H1 (cell line): ENCODE measurements around the gene ZSCAN10. TPM values are rescaled to one million over a fixed set of nuclear protein-coding genes. Genes with fewer than 3 reads are reported as not detected.

Experiments
- CTCF ChIA-PET: fragments of 300-600 bp; sonication (Branson Sonifier 250); formaldehyde crosslinking; loops from one replicate; lab custom pipeline; 2021; ENCODE audit not compliant: partially characterized antibody; lab: Charles Lee
- POLR2A ChIA-PET: fragments of 300-600 bp; sonication (Branson Sonifier 250); formaldehyde crosslinking; loops from one replicate; lab custom pipeline; 2021; ENCODE audit warnings: inconsistent platforms; ENCODE audit not compliant: partially characterized antibody; lab: Charles Lee
- DNase-seq, 2 experiments: peaks; one replicate each; pipeline versions ENCODE4 v3.0.0 to v3.0.0-alpha.2; 2010 to 2022; ENCODE audit warnings: low spot score in 2 of 2, low read depth in 1 of 2, mixed read lengths in 1 of 2
- FAIRE-seq: peaks from 2 replicates; lab custom pipeline; 2011; peaks lifted over from hg19 to GRCh38; lab: Jason Lieb, UNC
- H2AFZ ChIP-seq: 2 replicates; pipeline ENCODE4 v1.8.1; 2012; ENCODE audit warnings: low read length, inconsistent platforms
- H2AK5ac ChIP-seq: 2 replicates; pipeline ENCODE4 v1.6.1; 2013; ENCODE audit warnings: low read depth, low read length
- H2BK120ac ChIP-seq: replicated peaks from 2 replicates; pipeline ENCODE3; 2013; ENCODE audit warnings: low read depth, low read length, inconsistent platforms
- H2BK12ac ChIP-seq: 2 replicates; pipeline ENCODE4 v1.6.1; 2013; ENCODE audit warnings: low read depth, low read length
- H2BK15ac ChIP-seq: 2 replicates; pipeline ENCODE4 v1.6.1; 2013; ENCODE audit warnings: low read length
- H2BK20ac ChIP-seq: 2 replicates; pipeline ENCODE4 v1.6.1; 2013; ENCODE audit warnings: low read length
- H2BK5ac ChIP-seq: 2 replicates; pipeline ENCODE4 v1.6.1; 2013; ENCODE audit warnings: low read depth, low read length
- H3K14ac ChIP-seq: 2 replicates; pipeline ENCODE4 v1.6.1; 2013; ENCODE audit warnings: inconsistent platforms; ENCODE audit not compliant: insufficient read length
- H3K18ac ChIP-seq: 2 replicates; pipeline ENCODE4 v1.6.1; 2013; ENCODE audit warnings: low read length; ENCODE audit errors: extremely low read depth
- H3K23ac ChIP-seq: 2 replicates; pipeline ENCODE4 v1.6.1; 2013; ENCODE audit warnings: inconsistent platforms; ENCODE audit not compliant: insufficient read length
- H3K23me2 ChIP-seq: 2 replicates; pipeline ENCODE4 v1.6.1; 2013; ENCODE audit warnings: low read depth, low read length
- H3K27ac ChIP-seq: 2 replicates; pipeline ENCODE4 v1.6.1; 2011; ENCODE audit warnings: low read depth, low read length, inconsistent platforms
- H3K27me3 ChIP-seq, 4 experiments: replicated peaks in 1 of 4; 1 replicate in 1 of 4; 2 replicates in 3 of 4; pipeline versions ENCODE4 v1.6.1 to v1.8.1; 2011 to 2013; ENCODE audit warnings: low read length in 3 of 4, mild to moderate bottlenecking in 3 of 4, inconsistent platforms in 2 of 4, mixed read lengths in 2 of 4, moderate library complexity in 1 of 4; ENCODE audit not compliant: control insufficient read depth in 3 of 4, insufficient read depth in 3 of 4; ENCODE audit errors: extremely low read depth in 1 of 4
- H3K36me3 ChIP-seq, 4 experiments: 2 replicates each; pipeline versions ENCODE4 v1.6.1 to v1.8.1; 2011 to 2013; ENCODE audit warnings: mild to moderate bottlenecking in 4 of 4, low read length in 3 of 4, moderate library complexity in 2 of 4, control low read depth in 1 of 4, inconsistent platforms in 1 of 4; ENCODE audit not compliant: insufficient read depth in 4 of 4, control insufficient read depth in 2 of 4
- H3K4ac ChIP-seq: replicated peaks from 2 replicates; pipeline ENCODE3; 2013; ENCODE audit warnings: low read length, low read depth, mixed read lengths, inconsistent platforms; ENCODE audit not compliant: insufficient read length
- H3K4me1 ChIP-seq, 4 experiments: replicated peaks in 1 of 4; 1 replicate in 1 of 4; 2 replicates in 3 of 4; pipeline versions ENCODE4 v1.6.1 to v1.8.1; 2011 to 2013; ENCODE audit warnings: low read length in 3 of 4, inconsistent platforms in 2 of 4, mixed read lengths in 1 of 4; ENCODE audit not compliant: insufficient read depth in 4 of 4, control insufficient read depth in 3 of 4
- H3K4me2 ChIP-seq, 2 experiments: 2 replicates each; pipeline versions ENCODE4 v1.6.1 to v1.8.1; 2011 to 2013; ENCODE audit warnings: low read depth in 2 of 2, low read length in 2 of 2, control low read depth in 1 of 2, inconsistent platforms in 1 of 2, mild to moderate bottlenecking in 1 of 2; ENCODE audit not compliant: insufficient read depth in 1 of 2
- H3K4me3 ChIP-seq, 4 experiments: fragments of 200-600, 300-600 bp in 1 of 4; sonication (generic), shearing (Covaris generic), sonication (Bioruptor Twin) in 1 of 4; 2 replicates each; pipeline versions ENCODE4 v1.5.1 to v1.8.1; 2011 to 2016; ENCODE audit warnings: low read length in 4 of 4, low read depth in 3 of 4, control low read depth in 2 of 4, inconsistent platforms in 2 of 4, mild to moderate bottlenecking in 2 of 4, mixed read lengths in 1 of 4, moderate library complexity in 1 of 4; ENCODE audit not compliant: insufficient read depth in 2 of 4; ENCODE audit errors: extremely low read depth in 1 of 4
- H3K56ac ChIP-seq: replicated peaks from 2 replicates; pipeline ENCODE3; 2013; ENCODE audit warnings: low read depth, mild to moderate bottlenecking, mixed read lengths, low read length, inconsistent platforms; ENCODE audit not compliant: insufficient read length
- H3K79me1 ChIP-seq: 2 replicates; pipeline ENCODE4 v1.6.1; 2013; ENCODE audit warnings: low read depth, low read length, control low read depth
- H3K79me2 ChIP-seq, 2 experiments: 2 replicates each; pipeline versions ENCODE4 v1.6.1 to v1.8.1; 2012 to 2013; ENCODE audit warnings: low read length in 2 of 2, mild to moderate bottlenecking in 2 of 2, inconsistent platforms in 1 of 2; ENCODE audit not compliant: insufficient read depth in 2 of 2, control insufficient read depth in 1 of 2
- H3K9ac ChIP-seq, 4 experiments: replicated peaks in 1 of 4; 1 replicate in 1 of 4; 2 replicates in 3 of 4; pipeline versions ENCODE4 v1.6.1 to v1.8.1; 2011 to 2013; ENCODE audit warnings: low read depth in 3 of 4, low read length in 3 of 4, control low read depth in 2 of 4, mild to moderate bottlenecking in 2 of 4, moderate library complexity in 2 of 4, inconsistent platforms in 1 of 4; ENCODE audit errors: extremely low read depth in 1 of 4
- H3K9me3 ChIP-seq, 2 experiments: 2 replicates each; pipeline versions ENCODE4 v1.6.1 to v1.8.1; 2012 to 2013; ENCODE audit warnings: mild to moderate bottlenecking in 2 of 2, moderate library complexity in 2 of 2, control low read depth in 1 of 2, inconsistent platforms in 1 of 2, low read depth in 1 of 2, low read length in 1 of 2, mixed read lengths in 1 of 2; ENCODE audit not compliant: insufficient read depth in 2 of 2
- H4K20me1 ChIP-seq, 2 experiments: replicated peaks in 1 of 2; 2 replicates each; pipeline versions ENCODE3 to v1.8.1; 2011 to 2013; ENCODE audit warnings: inconsistent platforms in 2 of 2, low read length in 2 of 2, mild to moderate bottlenecking in 1 of 2; ENCODE audit not compliant: insufficient read depth in 2 of 2, control insufficient read depth in 1 of 2
- H4K5ac ChIP-seq: 2 replicates; pipeline ENCODE4 v1.6.1; 2013; ENCODE audit warnings: low read length, low read depth, mixed read lengths, inconsistent platforms; ENCODE audit not compliant: insufficient read length
- H4K8ac ChIP-seq: 2 replicates; pipeline ENCODE4 v1.8.0; 2013; ENCODE audit warnings: mild to moderate bottlenecking, moderate library complexity, low read length, inconsistent platforms; ENCODE audit not compliant: insufficient read depth; ENCODE audit errors: extremely low read depth
- H4K91ac ChIP-seq: replicated peaks from 2 replicates; pipeline ENCODE3; 2013; ENCODE audit warnings: low read length, mixed read lengths, inconsistent platforms; ENCODE audit not compliant: insufficient read length
- BACH1 ChIP-seq: IDR thresholded peaks from 2 replicates; pipeline ENCODE4 v1.6.1; 2012; ENCODE audit warnings: low read length, improper control_type of control experiment
- CEBPB ChIP-seq: IDR thresholded peaks from 2 replicates; pipeline ENCODE4 v1.6.1; 2012; ENCODE audit warnings: low read depth, low read length
- GTF2F1 ChIP-seq: IDR thresholded peaks from 2 replicates; pipeline ENCODE4 v1.6.1; 2012; ENCODE audit warnings: low read depth, low read length, improper control_type of control experiment, borderline replicate concordance
- PHF8 ChIP-seq: fragments of 200-600 bp; sonication (generic); conservative IDR thresholded peaks from 2 replicates; pipeline ENCODE4 v1.7.1; 2012; ENCODE audit warnings: low read depth, mild to moderate bottlenecking, inconsistent platforms, low read length, moderate library complexity
- RBBP5 ChIP-seq: IDR thresholded peaks from 2 replicates; pipeline ENCODE4 v1.7.1; 2012; ENCODE audit warnings: low read depth, mild to moderate bottlenecking, inconsistent platforms, low read length, moderate library complexity, borderline replicate concordance
- SP4 ChIP-seq: IDR thresholded peaks from 2 replicates; pipeline ENCODE4 v1.6.1; 2012; ENCODE audit warnings: low read length, inconsistent platforms
- SUZ12 ChIP-seq: fragments of 200-600 bp; sonication (generic); IDR thresholded peaks from 2 replicates; pipeline ENCODE4 v1.6.1; 2012; ENCODE audit warnings: mild to moderate bottlenecking, inconsistent platforms, low read length, moderate library complexity, mixed read lengths
- TAF1 ChIP-seq: IDR thresholded peaks from 2 replicates; pipeline ENCODE4 v1.6.1; 2011; ENCODE audit warnings: mild to moderate bottlenecking, low read depth, low read length
- TAF7 ChIP-seq: optimal IDR thresholded peaks from 2 replicates; pipeline ENCODE3; 2011; ENCODE audit warnings: low read depth, mild to moderate bottlenecking, inconsistent platforms, low read length, moderate library complexity, borderline replicate concordance
- YY1 ChIP-seq: IDR thresholded peaks from 2 replicates; pipeline ENCODE4 v1.6.1; 2011; ENCODE audit warnings: low read depth, mild to moderate bottlenecking, low read length
- WGBS, 2 experiments: shearing (Covaris generic) in 1 of 2; methylation state at CpG; one replicate each; pipeline versions ENCODE4 v1.1.6 to v1.1.7; 2013 to 2015; ENCODE audit warnings: low lambda C conversion rate in 2 of 2, mixed read lengths in 2 of 2, inconsistent platforms in 1 of 2, low coverage in 1 of 2, missing lambda C conversion rate in 1 of 2; ENCODE audit not compliant: insufficient replicate concordance in 2 of 2, insufficient coverage in 1 of 2, insufficient read length in 1 of 2; ENCODE audit errors: extremely low coverage in 1 of 2, missing lambda C conversion rate in 1 of 2; 5-methylcytosine and 5-hydroxymethylcytosine counted together
- polyA plus RNA-seq, 7 experiments: library from polyadenylated mRNA; depleted of rRNA in 3 of 7; stranded (reverse) in 5 of 7; unstranded in 2 of 7; fragments of >200 nt in 5 of 7; fragments of 200-250 nt in 2 of 7; gene quantifications; 1 replicate in 5 of 7; 2 replicates in 1 of 7; 4 replicates in 1 of 7; pipeline versions ENCODE4 v1.2.1 to v1.2.3, GENCODE V29; 2011 to 2013; ENCODE audit warnings: missing spikeins in 2 of 7, mixed read lengths in 2 of 7
- total RNA-seq: library from RNA; stranded (reverse); fragmentation: NEBNext Ultra II Directional; extraction: Animal tissue kit (Norgen Biotek cat#: 25700); gene quantifications from 2 replicates; pipeline ENCODE4 v1.2.1, GENCODE V29; 2021
- TF ChIP-seq, protein P1 (sequence below): IDR thresholded peaks from 2 replicates; pipeline ENCODE4 v1.6.1; 2012; ENCODE audit warnings: low read length, inconsistent platforms

ZSCAN10 gene
- total and polyA plus RNA-seq, 2 of the 8 experiments (the other 6 are each of a cell fraction or from before 2014, with no cell fraction given) = 209 to 314 TPM

DNA sequence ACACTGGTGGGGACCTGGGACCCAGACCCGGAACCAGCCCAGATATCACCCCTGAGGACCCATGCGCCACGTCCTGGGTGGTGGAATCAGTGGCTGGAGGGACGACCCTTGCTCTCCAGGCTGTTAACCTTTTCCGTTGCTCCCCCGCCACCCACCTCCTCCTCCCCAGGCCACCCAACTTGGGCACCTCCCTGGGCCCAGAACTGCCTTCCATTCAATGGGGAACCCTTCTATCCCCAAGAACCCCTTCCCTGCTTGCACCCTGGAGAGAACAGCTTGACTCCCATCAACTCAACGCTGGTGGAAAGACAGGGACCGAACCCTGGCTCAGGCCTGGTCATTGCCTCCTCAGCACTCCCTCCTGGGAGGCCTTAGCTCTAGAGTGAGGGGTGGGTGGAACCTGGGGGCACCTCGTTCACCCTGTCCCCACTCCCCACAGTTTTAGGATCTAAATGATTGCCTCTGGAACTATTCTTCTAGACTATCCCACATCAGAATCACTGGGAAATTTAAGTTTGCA is 39.3 kb downstream of the ZSCAN10 start:
- 0 out of 2 replicates have a peak overlapping the region, but pooled peaks have one; percentile 58 for H4K8ac ChIP-seq
- H3K23ac ChIP-seq = no peak overlapping the region
- H3K23me2 ChIP-seq = peaks cover 6% of the 10 kb centered on the region; the same call in 1 of the 2 replicates
- 73% methylated on average over 8 of the region's 9 CpGs; no CpG with 5 or more reads in 1 of the 2 experiments for WGBS, 2 experiments
- H2AFZ ChIP-seq = 0 out of 2 replicates have a peak overlapping the region, but pooled peaks have one; percentile 52
- H3K9me3 ChIP-seq = no peaks in the 10 kb centered on the region
- no peaks in the 10 kb centered on the region for H3K79me2 ChIP-seq
- no peak overlapping the region for H2BK120ac ChIP-seq
- peak overlapping the region in 3 of 4 experiments; percentile 27 to 86 (median 38); a peak in 4 of 8 replicates for H3K4me3 ChIP-seq
- peak overlapping the region; percentile 84; the same call in 1 of the 2 replicates for H2BK12ac ChIP-seq
- peak overlapping the region; percentile 9 for H3K4ac ChIP-seq
- H2AK5ac ChIP-seq = no peak overlapping the region
- no peaks in the 10 kb centered on the region for H3K79me1 ChIP-seq
- H2BK5ac ChIP-seq = peak overlapping the region; percentile 60; the same call in 1 of the 2 replicates
- H4K5ac ChIP-seq = peak overlapping the region; percentile 65
- DNase-seq (no peak), FAIRE-seq (no peak)
- H4K91ac ChIP-seq = peak overlapping the region; percentile 86
- peaks cover 5 to 19% (median 6%) of the 10 kb centered on the region in 4 experiments; a peak in 6 of 7 replicates for H3K4me1 ChIP-seq
- no peaks in the 10 kb centered on the region for H3K36me3 ChIP-seq
- H3K56ac ChIP-seq = no peak overlapping the region
- H3K14ac ChIP-seq = no peak overlapping the region
- no peak overlapping the region for H3K27ac ChIP-seq
- H3K27me3 ChIP-seq = no peaks in the 10 kb centered on the region; a peak in 1 of 7 replicates
- 0 out of 2 replicates have a peak overlapping the region, but pooled peaks have one; percentile 34 for H2BK20ac ChIP-seq
- peak overlapping the region; percentile 78 for H3K18ac ChIP-seq
- peaks cover 4 to 7% of the 10 kb centered on the region in 2 experiments for H4K20me1 ChIP-seq
- H3K4me2 ChIP-seq = peak overlapping the region; percentile 10 to 79; a peak in 3 of 4 replicates
- ChIA-PET POLR2A (interaction anchor here (0.8 to 12.7 kb wide), 19 partner anchors 9 to 124 kb away, joined by 3 to 140 read pairs (median 5); partner anchors contain the start of genes CLDN6, CLDN9, HCFC1R1 and THOC6), CTCF (interaction anchor here (0.5 to 8.3 kb wide), 30 partner anchors 9 to 740 kb away, joined by 3 to 88 read pairs (median 6); partner anchors contain the start of genes MMP25, ZNF205, ZNF213 and ZSCAN10)
- H2BK15ac ChIP-seq = peak overlapping the region; percentile 95; the same call in 1 of the 2 replicates
- H3K9ac ChIP-seq = 0 out of 7 replicates have a peak overlapping the region, but pooled peaks of 2 of the 4 experiments have one; percentile 3 to 13
- TF ChIP-seq TAF7 (no peak), BACH1 (no peak), TAF1 (no peak), GTF2F1 (no peak), SUZ12 (no peak), RBBP5 (no peak), SP4 (no peak), PHF8 (no peak), CEBPB (no peak), YY1 (no peak)
- TF ChIP-seq, protein P1, sequence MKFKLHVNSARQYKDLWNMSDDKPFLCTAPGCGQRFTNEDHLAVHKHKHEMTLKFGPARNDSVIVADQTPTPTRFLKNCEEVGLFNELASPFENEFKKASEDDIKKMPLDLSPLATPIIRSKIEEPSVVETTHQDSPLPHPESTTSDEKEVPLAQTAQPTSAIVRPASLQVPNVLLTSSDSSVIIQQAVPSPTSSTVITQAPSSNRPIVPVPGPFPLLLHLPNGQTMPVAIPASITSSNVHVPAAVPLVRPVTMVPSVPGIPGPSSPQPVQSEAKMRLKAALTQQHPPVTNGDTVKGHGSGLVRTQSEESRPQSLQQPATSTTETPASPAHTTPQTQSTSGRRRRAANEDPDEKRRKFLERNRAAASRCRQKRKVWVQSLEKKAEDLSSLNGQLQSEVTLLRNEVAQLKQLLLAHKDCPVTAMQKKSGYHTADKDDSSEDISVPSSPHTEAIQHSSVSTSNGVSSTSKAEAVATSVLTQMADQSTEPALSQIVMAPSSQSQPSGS = no peak
